Hepatocyte (in vitro differentiated cells): Measurements from ENCODE around the gene POF1B. TPM values are rescaled to one million over a fixed set of nuclear protein-coding genes. Genes with fewer than 3 reads are reported as not detected.
"Not testable (repeated sequence)": the region's sequence is repeated elsewhere in the genome, so short reads cannot be mapped to it uniquely, and the experiment has no call there.

ENCODE experiments used
- DNase-seq: peaks from one replicate; pipeline ENCODE4 v3.0.0-alpha.2; 2016; ENCODE audit warnings: low spot score
- H2AFZ ChIP-seq: fragments of 200-600 bp; sonication (generic); 2 replicates; pipeline ENCODE4 v1.6.0; 2016; ENCODE audit warnings: antibody characterized with exemption, mild to moderate bottlenecking
- H3K27ac ChIP-seq: fragments of 200-600 bp; sonication (generic); 2 replicates; pipeline ENCODE4 v1.5.1; 2016; ENCODE audit warnings: mild to moderate bottlenecking
- H3K27me3 ChIP-seq: fragments of 200-600 bp; sonication (generic); 2 replicates; pipeline ENCODE4 v1.6.1; 2016
- H3K36me3 ChIP-seq: fragments of 200-600 bp; sonication (generic); replicated peaks from 2 replicates; pipeline ENCODE4 v1.5.1; 2016; ENCODE audit warnings: low read depth; ENCODE audit not compliant: insufficient read depth
- H3K4me1 ChIP-seq: fragments of 200-600 bp; sonication (generic); 2 replicates; pipeline ENCODE4 v1.5.1; 2016; ENCODE audit warnings: mild to moderate bottlenecking, moderate library complexity; ENCODE audit not compliant: insufficient read depth
- H3K4me2 ChIP-seq: fragments of 200-600 bp; sonication (generic); 2 replicates; pipeline ENCODE4 v1.6.0; 2016
- H3K4me3 ChIP-seq: fragments of 200-600 bp; sonication (generic); 2 replicates; pipeline ENCODE4 v1.5.1; 2016; ENCODE audit warnings: mild to moderate bottlenecking
- H3K79me2 ChIP-seq: fragments of 200-600 bp; sonication (generic); 2 replicates; pipeline ENCODE4 v1.6.0; 2017; ENCODE audit warnings: mild to moderate bottlenecking
- H3K9me2 ChIP-seq: fragments of 200-600 bp; sonication (generic); replicated peaks from 2 replicates; pipeline ENCODE4 v1.6.0; 2017; ENCODE audit warnings: mild to moderate bottlenecking; ENCODE audit not compliant: insufficient read depth
- H3K9me3 ChIP-seq: fragments of 200-600 bp; sonication (generic); 2 replicates; pipeline ENCODE4 v1.5.1; 2016; ENCODE audit warnings: low read depth, mild to moderate bottlenecking
- H4K20me1 ChIP-seq: fragments of 200-600 bp; sonication (generic); 2 replicates; pipeline ENCODE4 v1.6.0; 2016; ENCODE audit warnings: mild to moderate bottlenecking; ENCODE audit not compliant: insufficient read depth, poor library complexity, severe bottlenecking
- EZH2 ChIP-seq: fragments of 200-600 bp; sonication (generic); IDR thresholded peaks from 2 replicates; pipeline ENCODE4 v1.6.1; 2016; ENCODE audit warnings: antibody characterized with exemption, mild to moderate bottlenecking, borderline replicate concordance
- EZH2phosphoT487 ChIP-seq: fragments of 200-600 bp; sonication (generic); IDR thresholded peaks from one replicate; pipeline ENCODE4 v1.6.1; 2018; ENCODE audit warnings: antibody characterized with exemption, mild to moderate bottlenecking, low read depth, moderate library complexity; ENCODE audit not compliant: unreplicated experiment, severe bottlenecking
- WGBS: methylation state at CpG from one replicate; pipeline ENCODE4 v1.1.6; 2016; ENCODE audit warnings: low lambda C conversion rate; ENCODE audit errors: missing lambda C conversion rate; 5-methylcytosine and 5-hydroxymethylcytosine counted together
- polyA plus RNA-seq: library from polyadenylated mRNA; unstranded; fragments of >200 nt; fragmentation: Nextera tagmentation; extraction: Ambion mirVana; gene quantifications from 2 replicates; pipeline ENCODE4 v1.2.1, GENCODE V29; 2016
- total RNA-seq: library from RNA; depleted of rRNA; stranded (reverse); fragments of >200 nt; gene quantifications from 2 replicates; pipeline ENCODE4 v1.2.3, GENCODE V29; 2014
- TF ChIP-seq, protein P1 (sequence below): fragments of 200-600 bp; sonication (generic); IDR thresholded peaks from 2 replicates; pipeline ENCODE4 v1.5.1; 2016; ENCODE audit warnings: antibody characterized with exemption, mild to moderate bottlenecking; ENCODE audit not compliant: poor library complexity

The POF1B gene
- total and polyA plus RNA-seq, 2 experiments from 2014 or later = 11.3 to 33.4 TPM

DNA sequence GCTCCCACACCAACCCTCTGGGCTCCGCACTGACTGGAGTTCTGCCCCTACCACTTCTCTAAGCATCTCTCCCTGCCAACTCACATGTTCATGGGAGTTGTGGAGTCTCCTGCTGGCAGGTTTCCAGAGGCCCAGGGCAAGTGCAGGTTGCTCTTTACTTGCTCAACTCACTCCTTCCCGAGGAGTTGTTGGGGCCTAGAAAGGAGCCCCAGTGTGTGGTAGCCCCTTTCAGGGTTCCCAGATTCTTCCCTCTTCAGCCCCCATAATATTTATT is 52.5 kb downstream of the POF1B start:
- no peak for TF ChIP-seq EZH2phosphoT487
- TF ChIP-seq, protein P1, sequence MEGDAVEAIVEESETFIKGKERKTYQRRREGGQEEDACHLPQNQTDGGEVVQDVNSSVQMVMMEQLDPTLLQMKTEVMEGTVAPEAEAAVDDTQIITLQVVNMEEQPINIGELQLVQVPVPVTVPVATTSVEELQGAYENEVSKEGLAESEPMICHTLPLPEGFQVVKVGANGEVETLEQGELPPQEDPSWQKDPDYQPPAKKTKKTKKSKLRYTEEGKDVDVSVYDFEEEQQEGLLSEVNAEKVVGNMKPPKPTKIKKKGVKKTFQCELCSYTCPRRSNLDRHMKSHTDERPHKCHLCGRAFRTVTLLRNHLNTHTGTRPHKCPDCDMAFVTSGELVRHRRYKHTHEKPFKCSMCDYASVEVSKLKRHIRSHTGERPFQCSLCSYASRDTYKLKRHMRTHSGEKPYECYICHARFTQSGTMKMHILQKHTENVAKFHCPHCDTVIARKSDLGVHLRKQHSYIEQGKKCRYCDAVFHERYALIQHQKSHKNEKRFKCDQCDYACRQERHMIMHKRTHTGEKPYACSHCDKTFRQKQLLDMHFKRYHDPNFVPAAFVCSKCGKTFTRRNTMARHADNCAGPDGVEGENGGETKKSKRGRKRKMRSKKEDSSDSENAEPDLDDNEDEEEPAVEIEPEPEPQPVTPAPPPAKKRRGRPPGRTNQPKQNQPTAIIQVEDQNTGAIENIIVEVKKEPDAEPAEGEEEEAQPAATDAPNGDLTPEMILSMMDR = no peak
- no peak for TF ChIP-seq EZH2
- Histone ChIP-seq H3K4me2 (no peak overlapping the region), H3K4me3 (no peak overlapping the region), H4K20me1 (no peaks in the 10 kb centered on the region), H3K36me3 (no peaks in the 10 kb centered on the region), H3K9me2 (no peaks in the 10 kb centered on the region), H2AFZ (no peak overlapping the region), H3K27me3 (no peaks in the 10 kb centered on the region), H3K27ac (no peak overlapping the region), H3K79me2 (no peaks in the 10 kb centered on the region), H3K4me1 (no peaks in the 10 kb centered on the region), H3K9me3 (no peaks in the 10 kb centered on the region)
- no peak for DNase-seq
- 80% methylated on average over 2 of the region's 2 CpGs for WGBS

DNA sequence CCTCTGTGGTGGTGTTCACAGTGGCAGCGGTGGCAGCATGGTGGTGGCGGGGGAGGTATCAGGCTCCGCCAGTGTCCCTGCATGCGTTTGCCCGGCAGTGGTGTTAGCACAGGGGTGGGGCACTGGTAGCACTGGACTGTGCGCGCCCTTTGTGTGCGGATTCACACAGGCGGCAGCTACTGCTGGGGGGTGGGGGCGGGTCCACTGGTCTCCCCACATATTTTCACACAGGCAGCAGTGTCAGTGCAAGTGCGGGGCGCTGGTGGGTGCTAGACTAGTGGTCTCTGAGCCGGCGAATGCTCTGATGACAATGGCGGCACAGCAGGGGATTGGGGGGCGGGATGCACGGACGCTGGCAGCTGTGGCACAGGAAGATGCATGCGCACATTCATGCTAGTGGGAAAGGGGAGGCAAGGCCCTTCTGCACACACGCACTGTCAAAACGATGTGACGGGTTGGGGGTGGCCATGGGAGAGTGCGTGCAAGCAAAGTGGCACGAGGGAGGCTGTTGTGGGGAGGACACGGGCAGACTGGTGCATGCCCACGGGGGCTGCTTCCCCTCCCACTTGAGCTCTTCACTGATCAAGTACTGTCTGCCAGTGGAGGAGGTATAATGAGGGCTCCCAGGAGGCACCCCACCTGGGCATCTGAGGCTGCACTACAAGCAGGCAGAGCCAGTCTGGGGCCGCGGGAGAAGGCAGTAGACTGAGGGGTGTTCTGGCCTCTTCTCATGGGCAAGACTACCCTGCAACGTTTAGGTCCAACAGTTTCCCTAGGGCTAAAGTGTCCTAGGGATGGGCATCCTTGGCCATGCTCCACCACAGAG is 53.0 kb downstream of the POF1B start:
- H4K20me1 ChIP-seq = no peaks in the 10 kb centered on the region
- H3K9me3 ChIP-seq = no peaks in the 10 kb centered on the region
- H2AFZ ChIP-seq = no peak overlapping the region
- no peaks in the 10 kb centered on the region for H3K27me3 ChIP-seq
- no peaks in the 10 kb centered on the region for H3K4me1 ChIP-seq
- H3K36me3 ChIP-seq = no peaks in the 10 kb centered on the region
- DNase-seq = no peak
- H3K4me2 ChIP-seq = no peak overlapping the region
- WGBS = 88% methylated on average over 29 of the region's 29 CpGs
- no peak overlapping the region for H3K4me3 ChIP-seq
- TF ChIP-seq EZH2phosphoT487 = no peak
- TF ChIP-seq, protein P1 = no peak
- no peak for TF ChIP-seq EZH2
- H3K9me2 ChIP-seq = no peaks in the 10 kb centered on the region
- no peaks in the 10 kb centered on the region for H3K79me2 ChIP-seq
- H3K27ac ChIP-seq = no peak overlapping the region

DNA sequence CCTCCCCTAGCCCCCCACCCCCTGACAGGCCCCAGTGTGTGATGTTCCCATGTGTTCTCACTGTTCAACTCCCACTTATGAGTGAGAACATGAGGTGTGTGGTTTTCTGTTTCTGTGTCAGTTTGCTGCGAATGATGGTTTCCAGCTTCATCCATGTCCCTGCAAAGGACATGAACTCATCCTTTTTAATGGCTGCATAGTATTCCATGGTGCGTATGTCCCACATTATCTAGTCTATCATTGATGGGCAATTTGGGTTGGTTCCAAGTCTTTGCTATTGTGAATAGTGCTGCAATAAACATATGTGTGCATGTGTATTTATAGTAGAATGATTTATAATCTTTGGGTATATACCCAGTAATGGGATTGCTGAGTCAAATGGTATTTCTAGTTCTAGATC is 68.1 kb downstream of the POF1B start:
- H2AFZ ChIP-seq, H3K4me1 ChIP-seq, H3K9me3 ChIP-seq, H3K27ac ChIP-seq, H3K36me3 ChIP-seq, H3K4me3 ChIP-seq, H3K4me2 ChIP-seq, H3K27me3 ChIP-seq, H4K20me1 ChIP-seq, H3K79me2 ChIP-seq, DNase-seq, H3K9me2 ChIP-seq: not testable (repeated sequence)
- 87% methylated on average over 2 of the region's 2 CpGs for WGBS

DNA sequence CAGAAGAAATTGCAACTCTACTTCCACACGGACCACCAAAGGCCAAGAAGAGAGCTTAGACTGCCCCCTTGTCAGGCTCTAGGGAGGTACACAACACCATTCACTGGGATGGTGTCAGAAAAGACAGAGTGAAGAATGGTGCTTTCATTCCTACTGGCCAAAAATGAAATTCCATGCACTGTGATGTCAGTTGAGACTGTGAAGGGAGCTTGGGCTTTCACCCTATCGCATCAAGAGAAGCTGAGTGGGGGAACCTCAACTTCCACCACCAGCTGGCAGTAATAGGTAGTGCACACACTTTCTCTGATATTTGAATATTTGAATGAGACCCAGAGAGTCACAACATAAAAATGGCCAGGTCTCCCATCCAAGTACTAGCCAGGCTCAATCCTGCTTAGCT is 69.7 kb downstream of the POF1B start:
- TF ChIP-seq, protein P1 = no peak
- TF ChIP-seq EZH2 (no peak), EZH2phosphoT487 (no peak)
- Histone ChIP-seq H3K4me2 (no peak overlapping the region), H3K27ac (no peak overlapping the region), H3K4me1 (no peaks in the 10 kb centered on the region), H2AFZ (no peak overlapping the region), H3K4me3 (no peak overlapping the region), H3K9me3 (no peaks in the 10 kb centered on the region), H3K36me3 (no peaks in the 10 kb centered on the region), H3K79me2 (no peaks in the 10 kb centered on the region), H3K9me2 (no peaks in the 10 kb centered on the region), H4K20me1 (no peaks in the 10 kb centered on the region), H3K27me3 (no peaks in the 10 kb centered on the region)
- no peak for DNase-seq
- 72% methylated on average over 2 of the region's 2 CpGs for WGBS
